ENCODE data around the gene GNB1.
"Not testable (repeated sequence)": the region's sequence is repeated elsewhere in the genome, so short reads cannot be mapped to it uniquely, and the experiment has no call there.

The GNB1 gene

GRCh38 chr1:1858382-1859086, 32.4 kb downstream of the GNB1 start:
- H3K27ac ChIP-seq (ENCODE audit: low read length), result no peak overlapping the region
- peaks cover 6% of the 10 kb centered on the region for H3K4me1 ChIP-seq (ENCODE audit: control insufficient read depth, low read depth, low read length)
- H3K27me3 ChIP-seq (ENCODE audit: control insufficient read depth, insufficient read depth, low read length), result no peaks in the 10 kb centered on the region
- H3K36me3 ChIP-seq (ENCODE audit: control insufficient read depth, low read depth, low read length), result peaks cover 3% of the 10 kb centered on the region
- H3K4me3 ChIP-seq (ENCODE audit: low read length), result no peak overlapping the region
- no peaks in the 10 kb centered on the region for H3K9me3 ChIP-seq (ENCODE audit: control insufficient read depth, low read depth, low read length)
- no peak overlapping the region for H3K9ac ChIP-seq (ENCODE audit: low read length)

GRCh38 chr1:1857096-1857703, 33.7 kb downstream of the GNB1 start:
- Histone ChIP-seq H3K4me1 (ENCODE audit: control insufficient read depth, low read depth, low read length) (peaks cover 6% of the 10 kb centered on the region), H3K9me3 (ENCODE audit: control insufficient read depth, low read depth, low read length) (no peaks in the 10 kb centered on the region), H3K27me3 (ENCODE audit: control insufficient read depth, insufficient read depth, low read length) (no peaks in the 10 kb centered on the region), H3K9ac (ENCODE audit: low read length) (no peak overlapping the region), H3K36me3 (ENCODE audit: control insufficient read depth, low read depth, low read length) (peaks cover 3% of the 10 kb centered on the region), H3K27ac (ENCODE audit: low read length) (no peak overlapping the region), H3K4me3 (ENCODE audit: low read length) (no peak overlapping the region)

GRCh38 chr1:1856161-1856560, 34.7 kb downstream of the GNB1 start:
- H3K27ac ChIP-seq (ENCODE audit: low read length); H3K4me3 ChIP-seq (ENCODE audit: low read length); H3K9me3 ChIP-seq (ENCODE audit: control insufficient read depth, low read depth, low read length); H3K27me3 ChIP-seq (ENCODE audit: control insufficient read depth, insufficient read depth, low read length); H3K4me1 ChIP-seq (ENCODE audit: control insufficient read depth, low read depth, low read length); H3K36me3 ChIP-seq (ENCODE audit: control insufficient read depth, low read depth, low read length); H3K9ac ChIP-seq (ENCODE audit: low read length): not testable (repeated sequence)

GRCh38 chr1:1853593-1854257, 37.2 kb downstream of the GNB1 start:
- Histone ChIP-seq H3K9ac (ENCODE audit: low read length) (no peak overlapping the region), H3K9me3 (ENCODE audit: control insufficient read depth, low read depth, low read length) (no peaks in the 10 kb centered on the region), H3K4me3 (ENCODE audit: low read length) (no peak overlapping the region), H3K27me3 (ENCODE audit: control insufficient read depth, insufficient read depth, low read length) (no peaks in the 10 kb centered on the region), H3K36me3 (ENCODE audit: control insufficient read depth, low read depth, low read length) (peaks cover 3% of the 10 kb centered on the region), H3K4me1 (ENCODE audit: control insufficient read depth, low read depth, low read length) (peaks cover 10% of the 10 kb centered on the region), H3K27ac (ENCODE audit: low read length) (no peak overlapping the region)

- H3K4me1 ChIP-seq (ENCODE audit: control insufficient read depth, low read depth, low read length), result peaks cover 11% of the 10 kb centered on the region
- H3K36me3 ChIP-seq (ENCODE audit: control insufficient read depth, low read depth, low read length), result peaks cover 4% of the 10 kb centered on the region
- no peak overlapping the region for H3K4me3 ChIP-seq (ENCODE audit: low read length)
- no peaks in the 10 kb centered on the region for H3K27me3 ChIP-seq (ENCODE audit: control insufficient read depth, insufficient read depth, low read length)
- H3K27ac ChIP-seq (ENCODE audit: low read length), result no peak overlapping the region
- H3K9me3 ChIP-seq (ENCODE audit: control insufficient read depth, low read depth, low read length), result no peaks in the 10 kb centered on the region
- no peak overlapping the region for H3K9ac ChIP-seq (ENCODE audit: low read length)
Observed at GRCh38 chr1:1852619-1853414, 38.1 kb downstream of the GNB1 start.

- Histone ChIP-seq H3K9ac (ENCODE audit: low read length) (no peak overlapping the region), H3K36me3 (ENCODE audit: control insufficient read depth, low read depth, low read length) (peaks cover 5% of the 10 kb centered on the region), H3K27ac (ENCODE audit: low read length) (no peak overlapping the region), H3K4me1 (ENCODE audit: control insufficient read depth, low read depth, low read length) (peaks cover 14% of the 10 kb centered on the region), H3K9me3 (ENCODE audit: control insufficient read depth, low read depth, low read length) (no peaks in the 10 kb centered on the region), H3K4me3 (ENCODE audit: low read length) (no peak overlapping the region), H3K27me3 (ENCODE audit: control insufficient read depth, insufficient read depth, low read length) (no peaks in the 10 kb centered on the region)
Observed at GRCh38 chr1:1847890-1848289, 43.0 kb downstream of the GNB1 start.

GRCh38 chr1:1847061-1847850, 43.6 kb downstream of the GNB1 start:
- Histone ChIP-seq H3K36me3 (ENCODE audit: control insufficient read depth, low read depth, low read length) (peaks cover 5% of the 10 kb centered on the region), H3K9ac (ENCODE audit: low read length) (no peak overlapping the region), H3K4me3 (ENCODE audit: low read length) (no peak overlapping the region), H3K27me3 (ENCODE audit: control insufficient read depth, insufficient read depth, low read length) (no peaks in the 10 kb centered on the region), H3K9me3 (ENCODE audit: control insufficient read depth, low read depth, low read length) (no peaks in the 10 kb centered on the region), H3K27ac (ENCODE audit: low read length) (no peak overlapping the region), H3K4me1 (ENCODE audit: control insufficient read depth, low read depth, low read length) (peaks cover 14% of the 10 kb centered on the region)

- Histone ChIP-seq H3K36me3 (ENCODE audit: control insufficient read depth, low read depth, low read length) (peaks cover 5% of the 10 kb centered on the region), H3K4me3 (ENCODE audit: low read length) (no peak overlapping the region), H3K9me3 (ENCODE audit: control insufficient read depth, low read depth, low read length) (no peaks in the 10 kb centered on the region), H3K4me1 (ENCODE audit: control insufficient read depth, low read depth, low read length) (peaks cover 14% of the 10 kb centered on the region), H3K9ac (ENCODE audit: low read length) (no peak overlapping the region), H3K27ac (ENCODE audit: low read length) (no peak overlapping the region), H3K27me3 (ENCODE audit: control insufficient read depth, insufficient read depth, low read length) (no peaks in the 10 kb centered on the region)
Observed at GRCh38 chr1:1846386-1846918, 44.4 kb downstream of the GNB1 start.

GRCh38 chr1:1842360-1843146, 48.3 kb downstream of the GNB1 start:
- Histone ChIP-seq H3K27me3 (ENCODE audit: control insufficient read depth, insufficient read depth, low read length) (no peaks in the 10 kb centered on the region), H3K4me3 (ENCODE audit: low read length) (no peak overlapping the region), H3K4me1 (ENCODE audit: control insufficient read depth, low read depth, low read length) (peaks cover 3% of the 10 kb centered on the region), H3K9ac (ENCODE audit: low read length) (no peak overlapping the region), H3K27ac (ENCODE audit: low read length) (no peak overlapping the region), H3K9me3 (ENCODE audit: control insufficient read depth, low read depth, low read length) (no peaks in the 10 kb centered on the region), H3K36me3 (ENCODE audit: control insufficient read depth, low read depth, low read length) (peaks cover 2% of the 10 kb centered on the region)

GRCh38 chr1:1841575-1841995, 49.3 kb downstream of the GNB1 start:
- Histone ChIP-seq H3K9me3 (ENCODE audit: control insufficient read depth, low read depth, low read length) (no peaks in the 10 kb centered on the region), H3K36me3 (ENCODE audit: control insufficient read depth, low read depth, low read length) (peaks cover 3% of the 10 kb centered on the region), H3K4me3 (ENCODE audit: low read length) (no peak overlapping the region), H3K9ac (ENCODE audit: low read length) (no peak overlapping the region), H3K27me3 (ENCODE audit: control insufficient read depth, insufficient read depth, low read length) (no peaks in the 10 kb centered on the region), H3K4me1 (ENCODE audit: control insufficient read depth, low read depth, low read length) (peaks cover 3% of the 10 kb centered on the region), H3K27ac (ENCODE audit: low read length) (no peak overlapping the region)

All from iPS-18a (cell line).